ENCODE results near the gene CRABP1.
A peak's percentile ranks its signal among the peaks of the same experiment; 100 is the strongest.
"Not testable (repeated sequence)": the region's sequence is repeated elsewhere in the genome, so short reads cannot be mapped to it uniquely, and the experiment has no call there.

Gene CRABP1

GRCh38 chr15:78380143-78380542 is 40.0 kb downstream of the CRABP1 start:
- DNase-seq: not testable (repeated sequence)

- no peak for DNase-seq
Observed at GRCh38 chr15:78382114-78382880, 42.1 kb downstream of the CRABP1 start.

GRCh38 chr15:78384651-78385050 is 44.5 kb downstream of the CRABP1 start:
- DNase-seq: no peak

GRCh38 chr15:78387246-78388037 is 47.3 kb downstream of the CRABP1 start:
- DNase-seq: no peak

GRCh38 chr15:78388865-78389264 is 48.7 kb downstream of the CRABP1 start:
- DNase-seq: no peak

- no peak for DNase-seq
Observed at GRCh38 chr15:78389322-78389721, 49.2 kb downstream of the CRABP1 start.

- no peak for DNase-seq
Observed at GRCh38 chr15:78389738-78390137, 49.6 kb downstream of the CRABP1 start.

GRCh38 chr15:78390242-78390641 is 50.1 kb downstream of the CRABP1 start:
- no peak for DNase-seq

- DNase-seq: no peak
Observed at GRCh38 chr15:78390826-78391225, 50.7 kb downstream of the CRABP1 start.

GRCh38 chr15:78391781-78392180 is 51.6 kb downstream of the CRABP1 start:
- DNase-seq: no peak

- DNase-seq: no peak
Observed at GRCh38 chr15:78392430-78392829, 52.3 kb downstream of the CRABP1 start.

- no peak for DNase-seq
Observed at GRCh38 chr15:78393137-78393536, 53.0 kb downstream of the CRABP1 start.

GRCh38 chr15:78394026-78394425 is 53.9 kb downstream of the CRABP1 start:
- DNase-seq: no peak

- DNase-seq: no peak
Observed at GRCh38 chr15:78394981-78395616, 54.9 kb downstream of the CRABP1 start.

GRCh38 chr15:78396186-78396814 is 56.1 kb downstream of the CRABP1 start:
- no peak for DNase-seq

GRCh38 chr15:78396976-78397375 is 56.8 kb downstream of the CRABP1 start:
- DNase-seq: peak; percentile 19

- no peak for DNase-seq
Observed at GRCh38 chr15:78397382-78397781, 57.2 kb downstream of the CRABP1 start.
